H1 (cell line): Measurements from ENCODE around the gene TMEM198. TPM values are rescaled to one million over a fixed set of nuclear protein-coding genes. Genes with fewer than 3 reads are reported as not detected.
A peak's percentile ranks its signal among the peaks of the same experiment; 100 is the strongest.

Source experiments
- CTCF ChIA-PET: fragments of 300-600 bp; sonication (Branson Sonifier 250); formaldehyde crosslinking; loops from one replicate; lab custom pipeline; 2021; ENCODE audit not compliant: partially characterized antibody; lab: Charles Lee
- POLR2A ChIA-PET: fragments of 300-600 bp; sonication (Branson Sonifier 250); formaldehyde crosslinking; loops from one replicate; lab custom pipeline; 2021; ENCODE audit warnings: inconsistent platforms; ENCODE audit not compliant: partially characterized antibody; lab: Charles Lee
- DNase-seq, 2 experiments: peaks; one replicate each; pipeline versions ENCODE4 v3.0.0 to v3.0.0-alpha.2; 2010 to 2022; ENCODE audit warnings: low spot score in 2 of 2, low read depth in 1 of 2, mixed read lengths in 1 of 2
- FAIRE-seq: peaks from 2 replicates; lab custom pipeline; 2011; peaks lifted over from hg19 to GRCh38; lab: Jason Lieb, UNC
- H2AFZ ChIP-seq: 2 replicates; pipeline ENCODE4 v1.8.1; 2012; ENCODE audit warnings: low read length, inconsistent platforms
- H2AK5ac ChIP-seq: 2 replicates; pipeline ENCODE4 v1.6.1; 2013; ENCODE audit warnings: low read depth, low read length
- H2BK120ac ChIP-seq: replicated peaks from 2 replicates; pipeline ENCODE3; 2013; ENCODE audit warnings: low read depth, low read length, inconsistent platforms
- H2BK12ac ChIP-seq: 2 replicates; pipeline ENCODE4 v1.6.1; 2013; ENCODE audit warnings: low read depth, low read length
- H2BK15ac ChIP-seq: 2 replicates; pipeline ENCODE4 v1.6.1; 2013; ENCODE audit warnings: low read length
- H2BK20ac ChIP-seq: 2 replicates; pipeline ENCODE4 v1.6.1; 2013; ENCODE audit warnings: low read length
- H2BK5ac ChIP-seq: 2 replicates; pipeline ENCODE4 v1.6.1; 2013; ENCODE audit warnings: low read depth, low read length
- H3K14ac ChIP-seq: 2 replicates; pipeline ENCODE4 v1.6.1; 2013; ENCODE audit warnings: inconsistent platforms; ENCODE audit not compliant: insufficient read length
- H3K18ac ChIP-seq: 2 replicates; pipeline ENCODE4 v1.6.1; 2013; ENCODE audit warnings: low read length; ENCODE audit errors: extremely low read depth
- H3K23ac ChIP-seq: 2 replicates; pipeline ENCODE4 v1.6.1; 2013; ENCODE audit warnings: inconsistent platforms; ENCODE audit not compliant: insufficient read length
- H3K23me2 ChIP-seq: 2 replicates; pipeline ENCODE4 v1.6.1; 2013; ENCODE audit warnings: low read depth, low read length
- H3K27ac ChIP-seq: 2 replicates; pipeline ENCODE4 v1.6.1; 2011; ENCODE audit warnings: low read depth, low read length, inconsistent platforms
- H3K27me3 ChIP-seq, 4 experiments: replicated peaks in 1 of 4; 1 replicate in 1 of 4; 2 replicates in 3 of 4; pipeline versions ENCODE4 v1.6.1 to v1.8.1; 2011 to 2013; ENCODE audit warnings: low read length in 3 of 4, mild to moderate bottlenecking in 3 of 4, inconsistent platforms in 2 of 4, mixed read lengths in 2 of 4, moderate library complexity in 1 of 4; ENCODE audit not compliant: control insufficient read depth in 3 of 4, insufficient read depth in 3 of 4; ENCODE audit errors: extremely low read depth in 1 of 4
- H3K36me3 ChIP-seq, 4 experiments: 2 replicates each; pipeline versions ENCODE4 v1.6.1 to v1.8.1; 2011 to 2013; ENCODE audit warnings: mild to moderate bottlenecking in 4 of 4, low read length in 3 of 4, moderate library complexity in 2 of 4, control low read depth in 1 of 4, inconsistent platforms in 1 of 4; ENCODE audit not compliant: insufficient read depth in 4 of 4, control insufficient read depth in 2 of 4
- H3K4ac ChIP-seq: replicated peaks from 2 replicates; pipeline ENCODE3; 2013; ENCODE audit warnings: low read length, low read depth, mixed read lengths, inconsistent platforms; ENCODE audit not compliant: insufficient read length
- H3K4me1 ChIP-seq, 4 experiments: replicated peaks in 1 of 4; 1 replicate in 1 of 4; 2 replicates in 3 of 4; pipeline versions ENCODE4 v1.6.1 to v1.8.1; 2011 to 2013; ENCODE audit warnings: low read length in 3 of 4, inconsistent platforms in 2 of 4, mixed read lengths in 1 of 4; ENCODE audit not compliant: insufficient read depth in 4 of 4, control insufficient read depth in 3 of 4
- H3K4me2 ChIP-seq, 2 experiments: 2 replicates each; pipeline versions ENCODE4 v1.6.1 to v1.8.1; 2011 to 2013; ENCODE audit warnings: low read depth in 2 of 2, low read length in 2 of 2, control low read depth in 1 of 2, inconsistent platforms in 1 of 2, mild to moderate bottlenecking in 1 of 2; ENCODE audit not compliant: insufficient read depth in 1 of 2
- H3K4me3 ChIP-seq, 4 experiments: fragments of 200-600, 300-600 bp in 1 of 4; sonication (generic), shearing (Covaris generic), sonication (Bioruptor Twin) in 1 of 4; 2 replicates each; pipeline versions ENCODE4 v1.5.1 to v1.8.1; 2011 to 2016; ENCODE audit warnings: low read length in 4 of 4, low read depth in 3 of 4, control low read depth in 2 of 4, inconsistent platforms in 2 of 4, mild to moderate bottlenecking in 2 of 4, mixed read lengths in 1 of 4, moderate library complexity in 1 of 4; ENCODE audit not compliant: insufficient read depth in 2 of 4; ENCODE audit errors: extremely low read depth in 1 of 4
- H3K56ac ChIP-seq: replicated peaks from 2 replicates; pipeline ENCODE3; 2013; ENCODE audit warnings: low read depth, mild to moderate bottlenecking, mixed read lengths, low read length, inconsistent platforms; ENCODE audit not compliant: insufficient read length
- H3K79me1 ChIP-seq: 2 replicates; pipeline ENCODE4 v1.6.1; 2013; ENCODE audit warnings: low read depth, low read length, control low read depth
- H3K79me2 ChIP-seq, 2 experiments: 2 replicates each; pipeline versions ENCODE4 v1.6.1 to v1.8.1; 2012 to 2013; ENCODE audit warnings: low read length in 2 of 2, mild to moderate bottlenecking in 2 of 2, inconsistent platforms in 1 of 2; ENCODE audit not compliant: insufficient read depth in 2 of 2, control insufficient read depth in 1 of 2
- H3K9ac ChIP-seq, 4 experiments: replicated peaks in 1 of 4; 1 replicate in 1 of 4; 2 replicates in 3 of 4; pipeline versions ENCODE4 v1.6.1 to v1.8.1; 2011 to 2013; ENCODE audit warnings: low read depth in 3 of 4, low read length in 3 of 4, control low read depth in 2 of 4, mild to moderate bottlenecking in 2 of 4, moderate library complexity in 2 of 4, inconsistent platforms in 1 of 4; ENCODE audit errors: extremely low read depth in 1 of 4
- H3K9me3 ChIP-seq, 2 experiments: 2 replicates each; pipeline versions ENCODE4 v1.6.1 to v1.8.1; 2012 to 2013; ENCODE audit warnings: mild to moderate bottlenecking in 2 of 2, moderate library complexity in 2 of 2, control low read depth in 1 of 2, inconsistent platforms in 1 of 2, low read depth in 1 of 2, low read length in 1 of 2, mixed read lengths in 1 of 2; ENCODE audit not compliant: insufficient read depth in 2 of 2
- H4K20me1 ChIP-seq, 2 experiments: replicated peaks in 1 of 2; 2 replicates each; pipeline versions ENCODE3 to v1.8.1; 2011 to 2013; ENCODE audit warnings: inconsistent platforms in 2 of 2, low read length in 2 of 2, mild to moderate bottlenecking in 1 of 2; ENCODE audit not compliant: insufficient read depth in 2 of 2, control insufficient read depth in 1 of 2
- H4K5ac ChIP-seq: 2 replicates; pipeline ENCODE4 v1.6.1; 2013; ENCODE audit warnings: low read length, low read depth, mixed read lengths, inconsistent platforms; ENCODE audit not compliant: insufficient read length
- H4K8ac ChIP-seq: 2 replicates; pipeline ENCODE4 v1.8.0; 2013; ENCODE audit warnings: mild to moderate bottlenecking, moderate library complexity, low read length, inconsistent platforms; ENCODE audit not compliant: insufficient read depth; ENCODE audit errors: extremely low read depth
- H4K91ac ChIP-seq: replicated peaks from 2 replicates; pipeline ENCODE3; 2013; ENCODE audit warnings: low read length, mixed read lengths, inconsistent platforms; ENCODE audit not compliant: insufficient read length
- CHD2 ChIP-seq: IDR thresholded peaks from 2 replicates; pipeline ENCODE4 v1.6.1; 2012; ENCODE audit warnings: low read length, improper control_type of control experiment
- EGR1 ChIP-seq: IDR thresholded peaks from 2 replicates; pipeline ENCODE4 v1.6.1; 2011; ENCODE audit warnings: low read depth, low read length, borderline replicate concordance
- HDAC2 ChIP-seq, 2 experiments: fragments of 300-600 bp in 1 of 2; sonication (generic) in 1 of 2; IDR thresholded peaks; 2 replicates each; pipeline ENCODE4 v1.6.1; 2011 to 2012; ENCODE audit warnings: low read depth in 2 of 2, low read length in 2 of 2, mild to moderate bottlenecking in 2 of 2, moderate library complexity in 2 of 2, borderline replicate concordance in 1 of 2, inconsistent platforms in 1 of 2
- JUN ChIP-seq: IDR thresholded peaks from 2 replicates; pipeline ENCODE4 v1.6.1; 2011; ENCODE audit warnings: low read depth, mild to moderate bottlenecking, improper control_type of control experiment, low read length
- KDM5A ChIP-seq: fragments of 200-600 bp; IDR thresholded peaks from 2 replicates; pipeline ENCODE4 v1.7.1; 2012; ENCODE audit warnings: mild to moderate bottlenecking, low read length, inconsistent platforms, mixed read lengths
- RFX5 ChIP-seq: IDR thresholded peaks from 2 replicates; pipeline ENCODE4 v1.6.1; 2011; ENCODE audit warnings: low read depth, low read length, improper control_type of control experiment, borderline replicate concordance
- SP1 ChIP-seq: IDR thresholded peaks from 2 replicates; pipeline ENCODE4 v1.6.1; 2011; ENCODE audit warnings: low read depth, low read length
- SP4 ChIP-seq: IDR thresholded peaks from 2 replicates; pipeline ENCODE4 v1.6.1; 2012; ENCODE audit warnings: low read length, inconsistent platforms
- WGBS, 2 experiments: shearing (Covaris generic) in 1 of 2; methylation state at CpG; one replicate each; pipeline versions ENCODE4 v1.1.6 to v1.1.7; 2013 to 2015; ENCODE audit warnings: low lambda C conversion rate in 2 of 2, mixed read lengths in 2 of 2, inconsistent platforms in 1 of 2, low coverage in 1 of 2, missing lambda C conversion rate in 1 of 2; ENCODE audit not compliant: insufficient replicate concordance in 2 of 2, insufficient coverage in 1 of 2, insufficient read length in 1 of 2; ENCODE audit errors: extremely low coverage in 1 of 2, missing lambda C conversion rate in 1 of 2; 5-methylcytosine and 5-hydroxymethylcytosine counted together
- polyA plus RNA-seq, 7 experiments: library from polyadenylated mRNA; depleted of rRNA in 3 of 7; stranded (reverse) in 5 of 7; unstranded in 2 of 7; fragments of >200 nt in 5 of 7; fragments of 200-250 nt in 2 of 7; gene quantifications; 1 replicate in 5 of 7; 2 replicates in 1 of 7; 4 replicates in 1 of 7; pipeline versions ENCODE4 v1.2.1 to v1.2.3, GENCODE V29; 2011 to 2013; ENCODE audit warnings: missing spikeins in 2 of 7, mixed read lengths in 2 of 7
- total RNA-seq: library from RNA; stranded (reverse); fragmentation: NEBNext Ultra II Directional; extraction: Animal tissue kit (Norgen Biotek cat#: 25700); gene quantifications from 2 replicates; pipeline ENCODE4 v1.2.1, GENCODE V29; 2021
- TF ChIP-seq, protein P1 (sequence below): IDR thresholded peaks from 2 replicates; pipeline ENCODE4 v1.6.1; 2011; ENCODE audit warnings: low read length, improper control_type of control experiment

The TMEM198 gene
- total and polyA plus RNA-seq, 2 of the 8 experiments (the other 6 are each of a cell fraction or from before 2014, with no cell fraction given) = 10.2 to 10.4 TPM

GRCh38 chr2:219554350-219554749, 10.5 kb downstream of the TMEM198 start:
- peaks cover 2% of the 10 kb centered on the region; the same call in 1 of the 2 replicates for H3K79me1 ChIP-seq
- peaks cover 17% of the 10 kb centered on the region; the same call in 1 of the 2 replicates for H3K23me2 ChIP-seq
- no peak for FAIRE-seq
- no peak overlapping the region for H3K18ac ChIP-seq
- no peak overlapping the region for H2BK20ac ChIP-seq
- no peak overlapping the region for H3K56ac ChIP-seq
- no peak overlapping the region for H3K23ac ChIP-seq
- no peak overlapping the region for H3K9ac ChIP-seq
- no peak overlapping the region for H2AFZ ChIP-seq
- H2BK120ac ChIP-seq = no peak overlapping the region
- H3K9me3 ChIP-seq = no peaks in the 10 kb centered on the region
- H3K27ac ChIP-seq = no peak overlapping the region
- no peak overlapping the region for H2BK12ac ChIP-seq
- no peak overlapping the region for H4K91ac ChIP-seq
- H2BK15ac ChIP-seq = no peak overlapping the region
- H3K36me3 ChIP-seq = peaks cover 0 to 13% (median 0%) of the 10 kb centered on the region in 4 experiments; a peak in 3 of 8 replicates
- ChIA-PET POLR2A (interaction anchor here (1.0 to 17.5 kb wide), 6 partner anchors 7 to 48 kb away, joined by 3 to 293 read pairs (median 4); partner anchors contain the start of genes CHPF, INHA, OBSL1 and STK11IP), CTCF (interaction anchor here (1.0 to 19.7 kb wide), 4 partner anchors 12 to 43 kb away, joined by 3 to 293 read pairs (median 8); partner anchors contain the start of genes ASIC4, CHPF and TMEM198)
- no peak for TF ChIP-seq JUN
- no peak for TF ChIP-seq SP4
- TF ChIP-seq, protein P1, sequence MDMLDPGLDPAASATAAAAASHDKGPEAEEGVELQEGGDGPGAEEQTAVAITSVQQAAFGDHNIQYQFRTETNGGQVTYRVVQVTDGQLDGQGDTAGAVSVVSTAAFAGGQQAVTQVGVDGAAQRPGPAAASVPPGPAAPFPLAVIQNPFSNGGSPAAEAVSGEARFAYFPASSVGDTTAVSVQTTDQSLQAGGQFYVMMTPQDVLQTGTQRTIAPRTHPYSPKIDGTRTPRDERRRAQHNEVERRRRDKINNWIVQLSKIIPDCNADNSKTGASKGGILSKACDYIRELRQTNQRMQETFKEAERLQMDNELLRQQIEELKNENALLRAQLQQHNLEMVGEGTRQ = no peak
- no peak for TF ChIP-seq CHD2
- no peak for TF ChIP-seq RFX5
- TF ChIP-seq EGR1 = no peak
- TF ChIP-seq HDAC2 (IDR thresholded peaks at IDR 0.05; ENCODE audit: borderline replicate concordance in 1 of 2, low read depth in 2 of 2, low read length in 2 of 2) = no peak
- TF ChIP-seq KDM5A = no peak
- no peak for TF ChIP-seq SP1
- no peak overlapping the region for H4K8ac ChIP-seq
- peaks cover 0 to 15% (median 13%) of the 10 kb centered on the region in 4 experiments; a peak in 6 of 7 replicates for H3K27me3 ChIP-seq
- no peak overlapping the region for H2BK5ac ChIP-seq
- H3K4me2 ChIP-seq = no peak overlapping the region; a peak in 1 of 4 replicates
- H3K4me1 ChIP-seq = peaks cover 0 to 15% (median 8%) of the 10 kb centered on the region in 4 experiments; a peak in 6 of 7 replicates
- peaks cover 0 to 7% of the 10 kb centered on the region in 2 experiments for H4K20me1 ChIP-seq
- H4K5ac ChIP-seq = no peak overlapping the region
- WGBS, 2 experiments = 92% methylated on average over 15 of the region's 15 CpGs; no CpG with 5 or more reads in 1 of the 2 experiments
- no peak overlapping the region for H3K4ac ChIP-seq
- peak overlapping the region; percentile 93; the same call in 1 of the 2 replicates for H2AK5ac ChIP-seq
- no peaks in the 10 kb centered on the region for H3K79me2 ChIP-seq
- H3K4me3 ChIP-seq = no peak overlapping the region
- H3K14ac ChIP-seq = no peak overlapping the region
- DNase-seq = no peak
